ENCODE data around the gene APLP2.
A peak's percentile ranks its signal among the peaks of the same experiment; 100 is the strongest.

APLP2 gene

DNA sequence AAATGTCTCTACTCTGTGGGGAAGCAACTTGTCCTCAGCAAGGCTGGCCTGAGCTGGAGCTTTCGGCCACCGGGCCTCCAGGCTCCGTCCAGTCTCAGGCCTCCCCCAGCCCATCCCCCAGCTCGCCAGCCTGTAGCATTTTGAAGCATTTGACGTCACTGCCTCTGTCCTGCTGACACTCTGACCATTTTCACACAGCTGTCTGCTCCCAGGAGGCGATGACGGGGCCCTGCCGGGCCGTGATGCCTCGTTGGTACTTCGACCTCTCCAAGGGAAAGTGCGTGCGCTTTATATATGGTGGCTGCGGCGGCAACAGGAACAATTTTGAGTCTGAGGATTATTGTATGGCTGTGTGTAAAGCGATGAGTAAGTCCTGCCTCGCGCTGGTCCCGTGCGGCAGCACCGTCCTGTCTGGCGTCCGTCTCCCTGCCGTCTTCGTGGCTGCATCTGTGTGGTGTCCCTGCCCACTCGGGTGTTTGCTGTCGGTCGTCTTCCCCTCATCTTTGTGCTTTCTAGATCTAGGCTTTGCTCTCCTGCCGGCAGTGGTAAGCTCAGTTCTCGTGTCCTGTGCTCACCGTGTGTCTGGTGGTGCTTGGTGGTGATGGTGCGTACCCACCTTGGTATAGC, 53.8 kb downstream of the APLP2 start:
- no peaks in the 10 kb centered on the region for H3K27me3 Mint-ChIP-seq
- H3K9me3 Mint-ChIP-seq = no peaks in the 10 kb centered on the region
- ATAC-seq (ENCODE audit: low read depth) (no peak), DNase-seq (ENCODE audit: low spot score in 2 of 2) (no peak)
- H3K27ac Mint-ChIP-seq = no peak overlapping the region
- H3K36me3 Mint-ChIP-seq = peaks cover 12% of the 10 kb centered on the region
- peaks cover 32% of the 10 kb centered on the region for H3K4me1 Mint-ChIP-seq
- H3K4me3 Mint-ChIP-seq = no peak overlapping the region

DNA sequence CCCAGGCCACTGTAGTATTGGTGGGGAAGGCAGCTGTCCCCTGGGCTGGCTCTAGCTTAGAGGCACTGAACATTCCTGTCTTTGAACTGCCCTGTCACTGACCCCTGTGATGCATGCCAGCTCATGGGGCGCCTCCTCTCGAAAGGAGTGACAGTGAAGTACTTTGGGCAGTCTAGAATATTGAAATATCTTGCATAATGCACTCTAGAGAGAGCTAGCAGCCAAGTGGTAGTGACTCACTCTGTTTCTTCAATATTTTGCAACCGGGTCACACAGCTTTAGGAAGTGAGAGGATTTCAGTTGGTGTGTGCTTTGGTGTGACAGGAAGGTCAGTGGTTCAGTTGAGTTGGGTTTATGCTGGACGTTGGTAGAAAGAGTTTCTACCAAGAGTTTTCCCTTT, 54.4 kb downstream of the APLP2 start:
- Mint-ChIP-seq H3K9me3 (no peaks in the 10 kb centered on the region), H3K4me1 (peaks cover 27% of the 10 kb centered on the region), H3K27me3 (no peaks in the 10 kb centered on the region), H3K4me3 (no peak overlapping the region), H3K27ac (no peak overlapping the region), H3K36me3 (peaks cover 12% of the 10 kb centered on the region)
- DNase-seq (ENCODE audit: low spot score in 2 of 2) (no peak), ATAC-seq (ENCODE audit: low read depth) (no peak)

DNA sequence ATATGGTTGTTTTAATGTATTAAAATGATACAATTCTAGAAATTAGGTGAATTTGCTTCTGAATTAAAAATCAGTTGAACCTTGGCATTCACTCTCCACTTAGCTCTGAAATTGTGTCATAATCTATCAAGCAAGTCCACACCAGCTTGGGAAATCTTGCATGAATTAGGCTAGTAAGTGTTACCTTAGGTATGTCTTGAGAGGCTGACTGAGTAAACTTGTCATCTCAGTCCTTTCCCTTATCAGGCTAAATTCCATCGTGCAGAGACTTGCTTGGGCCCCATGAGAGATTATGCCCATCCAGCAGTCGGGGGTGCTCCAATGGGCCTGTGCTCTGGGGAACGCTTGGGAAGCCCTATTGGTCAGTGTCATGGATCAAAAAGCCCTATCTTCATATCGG, 55.9 kb downstream of the APLP2 start:
- ATAC-seq (ENCODE audit: low read depth) (no peak), DNase-seq (ENCODE audit: low spot score in 2 of 2) (no peak)
- H3K4me1 Mint-ChIP-seq = peaks cover 14% of the 10 kb centered on the region
- H3K36me3 Mint-ChIP-seq = peaks cover 12% of the 10 kb centered on the region
- H3K27ac Mint-ChIP-seq = no peak overlapping the region
- H3K27me3 Mint-ChIP-seq = no peaks in the 10 kb centered on the region
- H3K4me3 Mint-ChIP-seq = no peak overlapping the region
- H3K9me3 Mint-ChIP-seq = no peaks in the 10 kb centered on the region

DNA sequence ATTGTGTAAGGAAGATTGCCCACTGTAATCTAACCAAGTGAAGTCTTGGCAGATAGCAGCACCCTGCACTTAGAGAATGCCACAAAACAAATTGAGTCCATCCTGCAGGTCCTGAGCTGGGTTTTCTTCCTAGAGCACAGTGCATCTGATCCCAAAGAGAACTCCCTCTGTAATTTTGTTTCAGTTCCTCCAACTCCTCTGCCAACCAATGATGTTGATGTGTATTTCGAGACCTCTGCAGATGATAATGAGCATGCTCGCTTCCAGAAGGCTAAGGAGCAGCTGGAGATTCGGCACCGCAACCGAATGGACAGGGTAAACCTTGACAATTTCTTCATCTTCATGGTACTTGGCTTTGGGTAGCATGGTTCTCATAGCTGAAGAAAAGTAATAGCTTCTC, 56.8 kb downstream of the APLP2 start:
- H3K27ac Mint-ChIP-seq = no peak overlapping the region
- no peaks in the 10 kb centered on the region for H3K27me3 Mint-ChIP-seq
- ATAC-seq (ENCODE audit: low read depth) = no peak

DNA sequence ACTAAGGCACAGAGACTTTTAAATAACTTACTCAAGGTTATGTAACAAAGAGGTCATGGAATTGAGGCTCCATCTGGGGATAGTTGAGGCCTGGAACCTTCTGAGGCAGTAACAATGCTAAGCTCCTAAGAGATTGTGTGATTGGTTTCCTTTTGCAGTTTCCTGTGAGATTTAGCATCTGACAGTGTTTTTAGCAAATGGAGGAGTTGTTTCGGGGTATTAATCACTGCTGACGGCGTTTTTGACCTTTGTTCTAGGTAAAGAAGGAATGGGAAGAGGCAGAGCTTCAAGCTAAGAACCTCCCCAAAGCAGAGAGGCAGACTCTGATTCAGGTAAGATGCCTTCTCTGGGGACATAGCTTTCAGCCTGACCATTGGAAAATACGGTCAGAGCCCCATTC, 57.8 kb downstream of the APLP2 start:
- H3K27me3 Mint-ChIP-seq = no peaks in the 10 kb centered on the region
- H3K36me3 Mint-ChIP-seq = peaks cover 8% of the 10 kb centered on the region
- H3K9me3 Mint-ChIP-seq = no peaks in the 10 kb centered on the region
- DNase-seq (ENCODE audit: low spot score in 2 of 2) (no peak), ATAC-seq (ENCODE audit: low read depth) (no peak)
- no peak overlapping the region for H3K27ac Mint-ChIP-seq
- no peak overlapping the region for H3K4me3 Mint-ChIP-seq
- peaks cover 3% of the 10 kb centered on the region for H3K4me1 Mint-ChIP-seq

More for the DNA sequence above, 56.8 kb downstream of the APLP2 start:
- Mint-ChIP-seq H3K36me3 (peaks cover 12% of the 10 kb centered on the region), H3K4me3 (no peak overlapping the region), H3K4me1 (peaks cover 10% of the 10 kb centered on the region), H3K9me3 (no peaks in the 10 kb centered on the region)
- DNase-seq (ENCODE audit: low spot score in 2 of 2) = no peak

DNA sequence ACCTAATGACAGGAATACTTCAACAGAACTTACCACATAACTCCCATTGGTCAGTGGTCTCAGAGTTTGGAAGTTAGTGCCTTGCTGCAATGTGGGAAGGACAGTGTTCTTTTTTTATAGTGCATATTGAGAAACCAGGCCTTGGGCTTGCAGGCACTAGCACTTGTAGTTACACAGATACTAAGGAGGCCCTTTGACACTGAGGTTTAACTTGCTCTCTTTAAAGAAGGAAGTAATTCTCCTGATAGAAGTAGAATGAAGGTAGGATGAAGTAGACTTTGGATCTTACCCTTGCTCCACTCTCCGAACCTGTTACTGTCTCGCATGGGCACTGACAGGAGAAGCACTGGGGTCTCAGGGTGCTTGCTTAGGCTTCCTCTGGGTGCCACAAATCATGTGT, 58.9 kb downstream of the APLP2 start:
- Mint-ChIP-seq H3K4me1 (peaks cover 3% of the 10 kb centered on the region), H3K9me3 (no peaks in the 10 kb centered on the region), H3K4me3 (no peak overlapping the region), H3K27me3 (no peaks in the 10 kb centered on the region), H3K36me3 (peaks cover 4% of the 10 kb centered on the region), H3K27ac (no peak overlapping the region)
- no peak for ATAC-seq (ENCODE audit: low read depth)
- DNase-seq (ENCODE audit: low spot score in 2 of 2) = no peak

DNA sequence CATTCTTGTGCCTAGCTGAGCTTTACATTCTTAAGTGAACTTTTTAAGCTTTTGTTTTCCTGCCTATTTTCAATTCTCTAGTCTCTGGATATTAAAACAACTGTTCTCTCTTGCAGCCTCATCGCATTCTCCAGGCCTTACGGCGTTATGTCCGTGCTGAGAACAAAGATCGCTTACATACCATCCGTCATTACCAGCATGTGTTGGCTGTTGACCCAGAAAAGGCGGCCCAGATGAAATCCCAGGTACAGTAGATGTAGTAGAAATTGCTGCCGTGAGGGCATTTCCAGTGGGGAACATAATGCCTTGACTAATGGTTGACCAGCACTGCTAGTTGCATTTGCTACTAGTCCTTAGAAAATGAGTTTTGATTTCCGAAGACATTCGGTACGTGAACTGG, 60.2 kb downstream of the APLP2 start:
- H3K4me3 Mint-ChIP-seq = no peak overlapping the region
- H3K4me1 Mint-ChIP-seq = peaks cover 3% of the 10 kb centered on the region
- no peak for ATAC-seq (ENCODE audit: low read depth)
- no peak overlapping the region for H3K27ac Mint-ChIP-seq
- peaks cover 8% of the 10 kb centered on the region for H3K36me3 Mint-ChIP-seq
- H3K9me3 Mint-ChIP-seq = no peaks in the 10 kb centered on the region
- H3K27me3 Mint-ChIP-seq = no peaks in the 10 kb centered on the region
- DNase-seq (ENCODE audit: low spot score in 2 of 2) = no peak

DNA sequence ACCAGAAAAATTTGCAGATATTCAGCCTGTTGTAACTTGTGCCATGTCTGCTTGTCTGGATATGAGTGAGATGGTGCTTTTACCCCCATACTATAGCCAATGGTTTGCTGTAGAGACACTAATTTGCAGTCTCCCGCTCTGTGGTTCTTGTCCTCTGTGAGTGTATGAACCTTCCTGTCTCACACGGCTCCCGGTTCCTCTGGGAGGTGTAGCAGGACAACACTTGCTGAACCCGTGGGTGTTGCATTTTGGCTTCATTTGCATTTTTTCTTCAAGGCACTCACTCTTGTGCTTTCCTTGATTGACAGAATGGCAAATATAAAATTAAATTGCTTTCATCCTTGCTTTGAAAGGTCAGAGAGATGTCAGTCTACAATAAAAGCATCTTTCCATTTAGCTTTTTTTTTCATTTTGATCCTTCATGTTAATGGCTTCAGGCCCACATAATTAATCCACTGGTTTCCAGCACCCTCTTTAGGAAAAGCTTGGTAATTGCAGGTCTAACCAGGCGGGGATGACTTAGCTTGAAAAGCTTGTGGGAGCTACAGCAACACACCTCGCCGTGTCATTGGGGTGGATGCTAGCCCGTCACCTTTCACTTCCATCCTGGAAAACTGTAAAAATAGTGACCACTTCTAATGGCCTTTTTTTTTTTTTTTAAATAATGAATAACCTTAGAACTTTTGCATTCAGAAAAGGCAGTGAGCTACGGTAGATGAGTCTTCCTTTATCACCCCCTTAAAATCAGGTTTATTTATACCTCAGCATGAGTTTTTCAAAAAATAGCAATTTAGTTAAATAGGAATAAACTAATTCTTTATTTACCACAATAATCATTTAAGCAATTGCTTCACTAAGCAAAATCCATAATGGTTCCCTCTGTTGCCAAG, 62.5 kb downstream of the APLP2 start:
- peaks cover 9% of the 10 kb centered on the region for H3K36me3 Mint-ChIP-seq
- DNase-seq (ENCODE audit: low spot score in 2 of 2) (peak; percentile 51 to 66), ATAC-seq (ENCODE audit: low read depth) (peak; percentile 80)
- no peaks in the 10 kb centered on the region for H3K9me3 Mint-ChIP-seq
- no peak overlapping the region for H3K27ac Mint-ChIP-seq
- H3K27me3 Mint-ChIP-seq = no peaks in the 10 kb centered on the region
- no peak overlapping the region for H3K4me3 Mint-ChIP-seq
- H3K4me1 Mint-ChIP-seq = peaks cover 3% of the 10 kb centered on the region

DNA sequence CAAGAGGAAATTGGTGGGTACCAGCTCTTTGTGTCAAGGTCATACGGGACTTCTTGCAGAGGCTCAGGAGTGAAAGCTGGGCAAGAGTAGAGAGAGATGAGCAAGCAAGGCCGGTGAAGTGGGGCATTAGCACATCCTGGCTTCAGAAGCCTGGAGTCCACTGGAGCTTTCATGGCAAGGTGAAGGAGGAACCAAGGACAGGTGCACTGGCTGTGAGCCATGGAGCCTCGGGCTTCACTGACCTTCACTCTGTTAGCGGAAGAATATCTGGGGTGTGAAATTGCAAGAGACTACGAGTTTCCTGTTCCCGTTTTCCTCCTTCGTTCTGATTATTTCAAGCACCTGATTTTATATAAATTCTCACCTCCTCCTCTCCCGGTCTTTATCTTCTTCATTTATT, 64.0 kb downstream of the APLP2 start:
- Mint-ChIP-seq H3K36me3 (peaks cover 12% of the 10 kb centered on the region), H3K4me1 (peaks cover 3% of the 10 kb centered on the region), H3K9me3 (no peaks in the 10 kb centered on the region), H3K4me3 (no peak overlapping the region), H3K27me3 (no peaks in the 10 kb centered on the region), H3K27ac (no peak overlapping the region)
- DNase-seq (ENCODE audit: low spot score in 2 of 2) (no peak), ATAC-seq (ENCODE audit: low read depth) (no peak)

DNA sequence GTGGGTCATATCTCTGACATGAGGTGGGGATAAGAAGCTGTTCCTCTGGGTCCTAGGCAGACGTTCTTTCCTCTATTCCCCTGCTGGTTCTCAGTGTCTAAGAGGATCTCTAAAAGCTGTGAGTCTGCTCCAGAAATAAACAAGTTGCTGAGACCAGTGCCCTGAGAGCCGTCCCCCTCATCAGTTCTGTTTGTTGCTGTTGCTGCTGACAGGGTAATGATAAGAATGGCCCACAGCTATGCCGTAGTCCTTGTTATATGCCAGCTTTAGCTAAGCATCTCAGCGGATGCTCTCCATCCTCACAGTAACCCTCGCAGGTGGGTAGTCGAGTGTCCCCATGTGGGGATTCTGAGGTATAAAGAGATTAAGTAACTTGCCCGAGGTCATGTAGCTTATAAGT, 66.4 kb downstream of the APLP2 start:
- DNase-seq (ENCODE audit: low spot score in 2 of 2) = no peak
- Mint-ChIP-seq H3K9me3 (no peaks in the 10 kb centered on the region), H3K36me3 (peaks cover 15% of the 10 kb centered on the region), H3K27ac (no peak overlapping the region), H3K27me3 (no peaks in the 10 kb centered on the region), H3K4me1 (peaks cover 3% of the 10 kb centered on the region), H3K4me3 (no peak overlapping the region)
- no peak for ATAC-seq (ENCODE audit: low read depth)

DNA sequence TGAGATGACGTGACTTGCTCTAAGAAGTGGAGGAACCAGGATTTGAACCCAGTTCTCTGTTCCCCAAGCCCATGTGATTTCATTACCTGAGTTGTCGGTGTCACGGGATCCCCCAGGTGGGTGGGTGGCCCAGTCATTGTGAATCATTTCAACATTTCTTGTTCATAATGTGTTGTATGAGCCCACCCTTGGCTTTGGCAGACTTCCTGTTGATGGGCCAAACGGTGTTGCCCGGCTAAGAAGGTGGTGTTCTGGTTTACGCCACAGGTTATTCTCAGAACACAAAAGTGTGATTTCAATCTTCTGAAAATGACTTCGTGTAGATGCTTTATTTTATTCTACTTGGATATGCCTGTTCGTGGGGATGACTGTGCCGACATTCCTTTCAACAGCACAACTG, 68.3 kb downstream of the APLP2 start:
- H3K36me3 Mint-ChIP-seq = peaks cover 15% of the 10 kb centered on the region
- H3K4me1 Mint-ChIP-seq = no peaks in the 10 kb centered on the region
- no peak overlapping the region for H3K4me3 Mint-ChIP-seq
- H3K9me3 Mint-ChIP-seq = no peaks in the 10 kb centered on the region
- H3K27me3 Mint-ChIP-seq = no peaks in the 10 kb centered on the region
- DNase-seq (ENCODE audit: low spot score in 2 of 2) = no peak
- ATAC-seq (ENCODE audit: low read depth) = no peak
- no peak overlapping the region for H3K27ac Mint-ChIP-seq

DNA sequence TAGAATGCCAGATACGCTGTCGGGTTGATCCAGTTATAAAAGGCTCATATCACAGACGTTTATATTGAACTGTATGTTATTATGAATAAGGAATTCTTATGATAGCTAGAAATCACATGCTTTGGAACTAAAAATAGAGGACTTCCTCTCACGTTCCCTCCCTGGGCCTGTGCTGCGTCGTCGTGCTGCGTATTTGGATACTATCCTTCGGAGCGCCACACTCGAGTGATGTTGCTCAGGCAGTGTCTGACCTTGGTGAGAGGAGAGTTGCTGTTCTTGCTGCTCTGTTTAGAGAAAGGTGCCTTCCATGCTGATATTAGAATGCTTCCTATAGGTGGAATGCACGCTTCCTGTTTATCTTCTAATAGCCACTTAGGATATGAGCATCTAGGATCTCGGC, 69.7 kb downstream of the APLP2 start:
- H3K4me3 Mint-ChIP-seq = no peak overlapping the region
- H3K27me3 Mint-ChIP-seq = no peaks in the 10 kb centered on the region
- H3K27ac Mint-ChIP-seq = no peak overlapping the region
- DNase-seq (ENCODE audit: low spot score in 2 of 2) (no peak), ATAC-seq (ENCODE audit: low read depth) (no peak)
- no peaks in the 10 kb centered on the region for H3K4me1 Mint-ChIP-seq
- peaks cover 12% of the 10 kb centered on the region for H3K36me3 Mint-ChIP-seq
- H3K9me3 Mint-ChIP-seq = no peaks in the 10 kb centered on the region

DNA sequence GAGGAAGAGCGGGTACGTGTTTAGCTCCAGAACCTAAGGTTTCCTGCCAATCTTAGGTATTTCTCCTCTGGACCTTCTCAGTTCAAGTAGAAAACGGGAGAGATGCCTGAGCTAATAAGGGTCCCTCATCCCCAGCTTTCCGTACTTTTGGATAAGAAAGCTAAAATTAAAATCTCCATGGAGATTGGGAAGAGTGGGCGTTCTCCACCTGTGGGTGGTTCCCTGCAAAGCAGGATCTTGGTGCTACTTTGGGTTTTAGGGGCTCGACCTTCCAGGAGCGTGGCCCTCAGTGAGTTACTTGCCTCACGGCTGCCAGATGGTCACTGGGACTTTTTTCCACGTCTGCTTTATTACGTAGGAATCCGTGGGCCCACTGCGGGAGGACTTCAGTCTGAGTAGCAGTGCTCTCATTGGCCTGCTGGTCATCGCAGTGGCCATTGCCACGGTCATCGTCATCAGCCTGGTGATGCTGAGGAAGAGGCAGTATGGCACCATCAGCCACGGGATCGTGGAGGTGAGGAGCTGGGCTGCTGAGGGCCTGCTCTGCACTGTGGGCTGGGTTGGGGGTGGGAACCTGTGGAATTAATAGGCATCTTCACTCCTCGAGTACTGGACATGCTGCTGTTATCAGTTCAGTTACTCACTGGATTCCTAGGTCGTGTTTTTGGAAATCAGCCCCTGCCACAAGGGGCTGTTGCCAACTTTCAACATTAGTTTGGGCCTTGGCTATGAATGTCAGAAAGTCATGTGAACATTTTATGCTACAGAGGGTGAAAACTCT, 72.1 kb downstream of the APLP2 start:
- DNase-seq (ENCODE audit: low spot score in 2 of 2) = no peak
- no peak overlapping the region for H3K4me3 Mint-ChIP-seq
- no peaks in the 10 kb centered on the region for H3K27me3 Mint-ChIP-seq
- ATAC-seq (ENCODE audit: low read depth) = no peak
- H3K9me3 Mint-ChIP-seq = no peaks in the 10 kb centered on the region
- peaks cover 15% of the 10 kb centered on the region for H3K4me1 Mint-ChIP-seq
- H3K27ac Mint-ChIP-seq = no peak overlapping the region
- peaks cover 9% of the 10 kb centered on the region for H3K36me3 Mint-ChIP-seq

DNA sequence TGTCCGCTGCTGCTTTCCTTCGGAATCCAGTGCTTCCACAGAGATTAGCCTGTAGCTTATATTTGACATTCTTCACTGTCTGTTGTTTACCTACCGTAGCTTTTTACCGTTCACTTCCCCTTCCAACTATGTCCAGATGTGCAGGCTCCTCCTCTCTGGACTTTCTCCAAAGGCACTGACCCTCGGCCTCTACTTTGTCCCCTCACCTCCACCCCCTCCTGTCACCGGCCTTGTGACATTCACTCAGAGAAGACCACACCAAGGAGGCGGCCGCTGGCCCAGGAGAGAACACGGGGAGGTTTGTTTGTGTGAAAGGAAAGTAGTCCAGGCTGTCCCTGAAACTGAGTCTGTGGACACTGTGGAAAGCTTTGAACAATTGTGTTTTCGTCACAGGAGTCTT, 74.4 kb downstream of the APLP2 start:
- H3K27me3 Mint-ChIP-seq = no peaks in the 10 kb centered on the region
- peaks cover 25% of the 10 kb centered on the region for H3K4me1 Mint-ChIP-seq
- H3K36me3 Mint-ChIP-seq = peaks cover 6% of the 10 kb centered on the region
- no peaks in the 10 kb centered on the region for H3K9me3 Mint-ChIP-seq
- no peak for ATAC-seq (ENCODE audit: low read depth)
- no peak overlapping the region for H3K27ac Mint-ChIP-seq
- no peak overlapping the region for H3K4me3 Mint-ChIP-seq
- no peak for DNase-seq (ENCODE audit: low spot score in 2 of 2)

Data from memory B cell (primary cell).